Testis (tissue), 2 donors: ENCODE measurements around the gene DENND11.

Experiments used
- POLR2A ChIP-seq: fragments of 450-650 bp; IDR thresholded peaks from one replicate; pipeline ENCODE4 v1.6.1; 2017; ENCODE audit warnings: antibody characterized with exemption, mild to moderate bottlenecking, moderate library complexity
- TF ChIP-seq, protein P1 (sequence below), 3 experiments: fragments of 450-650 bp in 2 of 3; fragments of 200-600 bp in 1 of 3; sonication (generic) in 1 of 3; IDR thresholded peaks; one replicate each; pipeline ENCODE4 v1.5.1; 2016 to 2019; ENCODE audit warnings: antibody characterized with exemption in 3 of 3, mild to moderate bottlenecking in 2 of 3, moderate library complexity in 1 of 3

DNA sequence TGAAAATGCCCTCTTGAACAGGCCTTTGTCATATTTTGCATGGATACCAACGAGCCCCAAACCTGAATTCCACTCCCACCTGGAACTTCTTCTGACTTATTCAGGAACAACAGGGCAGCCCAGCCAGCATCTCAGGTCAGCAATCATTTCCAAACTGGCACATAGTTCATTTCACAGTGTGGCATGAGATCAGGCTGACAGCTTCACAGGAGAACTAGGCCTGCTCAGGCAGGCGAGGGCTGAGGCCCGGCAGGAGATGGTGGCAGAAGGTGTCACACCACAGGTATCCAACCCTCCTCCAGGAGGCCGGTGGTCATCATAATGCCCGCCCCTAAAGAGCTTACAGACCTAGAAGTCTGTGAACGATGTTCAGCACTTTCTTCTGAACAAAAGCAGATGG, 42.5 kb downstream of the DENND11 start:
- TF ChIP-seq, protein P1, sequence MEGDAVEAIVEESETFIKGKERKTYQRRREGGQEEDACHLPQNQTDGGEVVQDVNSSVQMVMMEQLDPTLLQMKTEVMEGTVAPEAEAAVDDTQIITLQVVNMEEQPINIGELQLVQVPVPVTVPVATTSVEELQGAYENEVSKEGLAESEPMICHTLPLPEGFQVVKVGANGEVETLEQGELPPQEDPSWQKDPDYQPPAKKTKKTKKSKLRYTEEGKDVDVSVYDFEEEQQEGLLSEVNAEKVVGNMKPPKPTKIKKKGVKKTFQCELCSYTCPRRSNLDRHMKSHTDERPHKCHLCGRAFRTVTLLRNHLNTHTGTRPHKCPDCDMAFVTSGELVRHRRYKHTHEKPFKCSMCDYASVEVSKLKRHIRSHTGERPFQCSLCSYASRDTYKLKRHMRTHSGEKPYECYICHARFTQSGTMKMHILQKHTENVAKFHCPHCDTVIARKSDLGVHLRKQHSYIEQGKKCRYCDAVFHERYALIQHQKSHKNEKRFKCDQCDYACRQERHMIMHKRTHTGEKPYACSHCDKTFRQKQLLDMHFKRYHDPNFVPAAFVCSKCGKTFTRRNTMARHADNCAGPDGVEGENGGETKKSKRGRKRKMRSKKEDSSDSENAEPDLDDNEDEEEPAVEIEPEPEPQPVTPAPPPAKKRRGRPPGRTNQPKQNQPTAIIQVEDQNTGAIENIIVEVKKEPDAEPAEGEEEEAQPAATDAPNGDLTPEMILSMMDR (IDR thresholded peaks at IDR 0.05): no peak
- TF ChIP-seq POLR2A: no peak
